Measurements from ENCODE around the gene S100A7A. TPM values are rescaled to one million over a fixed set of nuclear protein-coding genes. Genes with fewer than 3 reads are reported as not detected.

S100A7A gene
- total and polyA plus RNA-seq, 2 donors (not counting 3 experiments of a cell fraction or from before 2014, with no cell fraction given), result not detected

DNA sequence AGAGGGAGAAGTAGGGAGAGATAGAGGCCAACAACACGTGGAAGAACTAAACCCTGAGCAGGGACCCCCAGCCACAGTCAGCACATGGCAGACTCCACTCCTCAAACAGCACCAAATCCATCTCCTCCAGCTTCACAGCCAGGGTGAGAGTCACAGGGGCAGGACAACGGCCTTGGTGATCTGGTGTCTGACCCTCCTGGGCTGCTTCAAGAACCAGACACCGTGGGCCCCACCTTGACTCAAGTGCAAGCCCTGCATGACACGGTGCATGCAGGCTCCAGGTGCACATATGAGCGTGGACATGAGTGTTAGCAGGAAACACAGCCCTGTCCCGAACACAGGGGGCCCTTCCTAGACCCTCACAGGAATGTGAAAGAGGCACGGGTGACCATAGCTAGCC lies 22.3 kb downstream of the S100A7A start:
- TF ChIP-seq EZH2 (IDR thresholded peaks at IDR 0.05; ENCODE audit: borderline replicate concordance, low read depth, low read length, severe bottlenecking), result no peak
- CTCF ChIA-PET, result interaction anchor here (0.6 kb wide), 1 partner anchor 12 kb away, joined by 3 read pairs; no protein-coding TSS in a partner anchor
- H3K27me3 ChIP-seq (ENCODE audit: control insufficient read depth in 2 of 2, insufficient read depth in 2 of 2, low read length in 2 of 2), result no peaks in the 10 kb centered on the region
- no peaks in the 10 kb centered on the region for H3K4me1 ChIP-seq (ENCODE audit: control insufficient read depth, extremely low read depth, insufficient read depth, low read length)
- H3K9me1 ChIP-seq (replicated peaks; ENCODE audit: control insufficient read depth, extremely low read depth, insufficient read depth, low read length), result no peaks in the 10 kb centered on the region
- POLR2A ChIA-PET, result no interaction called here
- dilution Hi-C loops (cut with MboI; ENCODE audit: extremely low pct_ligation_motif_present, low sequenced_read_pairs) (no loop called here), intact Hi-C loops (cut with micrococcal nuclease) (no loop called here)
- H3K36me3 ChIP-seq (ENCODE audit: control insufficient read depth in 2 of 2, extremely low read depth in 1 of 2, insufficient read depth in 2 of 2, low read length in 2 of 2), result no peaks in the 10 kb centered on the region
- no peaks in the 10 kb centered on the region for H3K9me3 ChIP-seq (replicated peaks; ENCODE audit: control insufficient read depth, insufficient read depth, low read length)
- no peak overlapping the region for H2AFZ ChIP-seq (ENCODE audit: low read depth, low read length)
- no peak overlapping the region for H3K4me3 ChIP-seq (replicated peaks in 1 of 3; ENCODE audit: insufficient read depth in 1 of 3, low read depth in 1 of 3, low read length in 3 of 3)
- BruUV-seq (replicated peaks), result no TSS peak
- FAIRE-seq, result no peak
- H4K20me1 ChIP-seq (replicated peaks; ENCODE audit: control insufficient read depth, extremely low read depth, insufficient read depth, low read length), result no peaks in the 10 kb centered on the region
- no peaks in the 10 kb centered on the region for H3K79me2 ChIP-seq (ENCODE audit: control insufficient read depth, insufficient read depth, low read length)
- no peak overlapping the region for H3K9ac ChIP-seq (replicated peaks; ENCODE audit: extremely low read depth, insufficient read depth, low read length)
- H3K4me2 ChIP-seq (ENCODE audit: insufficient read depth, low read length), result no peak overlapping the region
- no peak for DNase-seq (ENCODE audit: low read depth, low spot score)
- no peak overlapping the region for H3K27ac ChIP-seq (ENCODE audit: insufficient read depth, low read depth, low read length)

GRCh38 chr1:153439273-153439672 lies 23.0 kb downstream of the S100A7A start:
- ChIA-PET POLR2A (no interaction called here), CTCF (interaction anchor here (0.6 kb wide), 1 partner anchor 11 kb away, joined by 3 read pairs; no protein-coding TSS in a partner anchor)
- Histone ChIP-seq H3K4me3 (replicated peaks in 1 of 3; ENCODE audit: insufficient read depth in 1 of 3, low read depth in 1 of 3, low read length in 3 of 3) (no peak overlapping the region), H3K4me2 (ENCODE audit: insufficient read depth, low read length) (no peak overlapping the region), H3K79me2 (ENCODE audit: control insufficient read depth, insufficient read depth, low read length) (no peaks in the 10 kb centered on the region), H3K36me3 (ENCODE audit: control insufficient read depth in 2 of 2, extremely low read depth in 1 of 2, insufficient read depth in 2 of 2, low read length in 2 of 2) (no peaks in the 10 kb centered on the region), H3K9me3 (replicated peaks; ENCODE audit: control insufficient read depth, insufficient read depth, low read length) (no peaks in the 10 kb centered on the region), H3K4me1 (ENCODE audit: control insufficient read depth, extremely low read depth, insufficient read depth, low read length) (no peaks in the 10 kb centered on the region), H3K27ac (ENCODE audit: insufficient read depth, low read depth, low read length) (no peak overlapping the region), H3K9me1 (replicated peaks; ENCODE audit: control insufficient read depth, extremely low read depth, insufficient read depth, low read length) (no peaks in the 10 kb centered on the region), H3K27me3 (ENCODE audit: control insufficient read depth in 2 of 2, insufficient read depth in 2 of 2, low read length in 2 of 2) (no peaks in the 10 kb centered on the region), H3K9ac (replicated peaks; ENCODE audit: extremely low read depth, insufficient read depth, low read length) (no peak overlapping the region), H2AFZ (ENCODE audit: low read depth, low read length) (no peak overlapping the region), H4K20me1 (replicated peaks; ENCODE audit: control insufficient read depth, extremely low read depth, insufficient read depth, low read length) (no peaks in the 10 kb centered on the region)
- dilution Hi-C loops (cut with MboI; ENCODE audit: extremely low pct_ligation_motif_present, low sequenced_read_pairs), result no loop called here
- intact Hi-C loops (cut with micrococcal nuclease), result no loop called here
- BruUV-seq (replicated peaks), result no TSS peak
- DNase-seq (ENCODE audit: low read depth, low spot score) (no peak), FAIRE-seq (no peak)
- TF ChIP-seq JUN (IDR thresholded peaks at IDR 0.05; ENCODE audit: borderline replicate concordance, insufficient read depth, insufficient read length, low read depth) (no peak), FOS (IDR thresholded peaks at IDR 0.05; ENCODE audit: borderline replicate concordance, insufficient read depth, low read length) (no peak), POLR2AphosphoS5 (IDR thresholded peaks at IDR 0.05; ENCODE audit: insufficient read depth, low read depth, low read length) (no peak)
- TF ChIP-seq, protein P1, sequence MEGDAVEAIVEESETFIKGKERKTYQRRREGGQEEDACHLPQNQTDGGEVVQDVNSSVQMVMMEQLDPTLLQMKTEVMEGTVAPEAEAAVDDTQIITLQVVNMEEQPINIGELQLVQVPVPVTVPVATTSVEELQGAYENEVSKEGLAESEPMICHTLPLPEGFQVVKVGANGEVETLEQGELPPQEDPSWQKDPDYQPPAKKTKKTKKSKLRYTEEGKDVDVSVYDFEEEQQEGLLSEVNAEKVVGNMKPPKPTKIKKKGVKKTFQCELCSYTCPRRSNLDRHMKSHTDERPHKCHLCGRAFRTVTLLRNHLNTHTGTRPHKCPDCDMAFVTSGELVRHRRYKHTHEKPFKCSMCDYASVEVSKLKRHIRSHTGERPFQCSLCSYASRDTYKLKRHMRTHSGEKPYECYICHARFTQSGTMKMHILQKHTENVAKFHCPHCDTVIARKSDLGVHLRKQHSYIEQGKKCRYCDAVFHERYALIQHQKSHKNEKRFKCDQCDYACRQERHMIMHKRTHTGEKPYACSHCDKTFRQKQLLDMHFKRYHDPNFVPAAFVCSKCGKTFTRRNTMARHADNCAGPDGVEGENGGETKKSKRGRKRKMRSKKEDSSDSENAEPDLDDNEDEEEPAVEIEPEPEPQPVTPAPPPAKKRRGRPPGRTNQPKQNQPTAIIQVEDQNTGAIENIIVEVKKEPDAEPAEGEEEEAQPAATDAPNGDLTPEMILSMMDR (IDR thresholded peaks at IDR 0.05; ENCODE audit: extremely low read depth in 1 of 2, insufficient read depth in 1 of 2, low read depth in 1 of 2, low read length in 2 of 2), result no peak

All from endothelial cell of umbilical vein (primary cell).